LNCaP clone FGC (cell line): ENCODE measurements around the gene KDF1.

Source experiments
- DNase-seq: peaks from one replicate; pipeline ENCODE4 v3.0.0-alpha.2; 2011; ENCODE audit warnings: low read depth
- H3K4me3 ChIP-seq: 2 replicates; pipeline ENCODE4 v1.5.1; 2011; ENCODE audit warnings: mild to moderate bottlenecking, low read depth, low read length, control low read depth
- TF ChIP-seq, protein P1 (sequence below): IDR thresholded peaks from 2 replicates; pipeline ENCODE4 v1.5.1; 2012; ENCODE audit warnings: mild to moderate bottlenecking; ENCODE audit not compliant: control insufficient read depth, insufficient read depth; ENCODE audit errors: extremely low read depth

The KDF1 gene

DNA sequence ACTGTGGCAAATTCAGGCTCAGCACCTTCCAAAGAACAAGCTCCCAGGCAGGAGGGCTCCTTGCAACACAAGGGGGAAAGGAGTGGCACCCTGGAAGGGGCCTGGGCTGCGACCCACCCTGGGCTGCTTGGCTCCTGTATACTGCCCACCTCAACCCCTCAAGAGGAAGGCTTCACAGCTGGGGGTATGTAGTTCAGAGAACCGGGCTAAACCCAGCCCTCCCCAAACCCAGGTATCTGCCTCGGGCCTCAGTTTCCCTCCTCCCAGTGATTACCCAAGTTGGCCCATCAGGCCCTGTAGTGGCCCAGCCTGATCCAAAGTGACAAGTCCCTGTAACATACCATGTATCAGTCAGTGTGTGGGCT is 44.9 kb upstream of the KDF1 start:
- H3K4me3 ChIP-seq, result no peak overlapping the region
- TF ChIP-seq, protein P1, sequence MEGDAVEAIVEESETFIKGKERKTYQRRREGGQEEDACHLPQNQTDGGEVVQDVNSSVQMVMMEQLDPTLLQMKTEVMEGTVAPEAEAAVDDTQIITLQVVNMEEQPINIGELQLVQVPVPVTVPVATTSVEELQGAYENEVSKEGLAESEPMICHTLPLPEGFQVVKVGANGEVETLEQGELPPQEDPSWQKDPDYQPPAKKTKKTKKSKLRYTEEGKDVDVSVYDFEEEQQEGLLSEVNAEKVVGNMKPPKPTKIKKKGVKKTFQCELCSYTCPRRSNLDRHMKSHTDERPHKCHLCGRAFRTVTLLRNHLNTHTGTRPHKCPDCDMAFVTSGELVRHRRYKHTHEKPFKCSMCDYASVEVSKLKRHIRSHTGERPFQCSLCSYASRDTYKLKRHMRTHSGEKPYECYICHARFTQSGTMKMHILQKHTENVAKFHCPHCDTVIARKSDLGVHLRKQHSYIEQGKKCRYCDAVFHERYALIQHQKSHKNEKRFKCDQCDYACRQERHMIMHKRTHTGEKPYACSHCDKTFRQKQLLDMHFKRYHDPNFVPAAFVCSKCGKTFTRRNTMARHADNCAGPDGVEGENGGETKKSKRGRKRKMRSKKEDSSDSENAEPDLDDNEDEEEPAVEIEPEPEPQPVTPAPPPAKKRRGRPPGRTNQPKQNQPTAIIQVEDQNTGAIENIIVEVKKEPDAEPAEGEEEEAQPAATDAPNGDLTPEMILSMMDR, result no peak
- no peak for DNase-seq

- H3K4me3 ChIP-seq, result no peak overlapping the region
- DNase-seq, result no peak
- TF ChIP-seq, protein P1, result no peak
Observed at GRCh38 chr1:27004471-27005165, 44.4 kb upstream of the KDF1 start.

- no peak overlapping the region for H3K4me3 ChIP-seq
- TF ChIP-seq, protein P1, result no peak
- DNase-seq, result no peak
Observed at GRCh38 chr1:27003745-27004470, 43.6 kb upstream of the KDF1 start.

DNA sequence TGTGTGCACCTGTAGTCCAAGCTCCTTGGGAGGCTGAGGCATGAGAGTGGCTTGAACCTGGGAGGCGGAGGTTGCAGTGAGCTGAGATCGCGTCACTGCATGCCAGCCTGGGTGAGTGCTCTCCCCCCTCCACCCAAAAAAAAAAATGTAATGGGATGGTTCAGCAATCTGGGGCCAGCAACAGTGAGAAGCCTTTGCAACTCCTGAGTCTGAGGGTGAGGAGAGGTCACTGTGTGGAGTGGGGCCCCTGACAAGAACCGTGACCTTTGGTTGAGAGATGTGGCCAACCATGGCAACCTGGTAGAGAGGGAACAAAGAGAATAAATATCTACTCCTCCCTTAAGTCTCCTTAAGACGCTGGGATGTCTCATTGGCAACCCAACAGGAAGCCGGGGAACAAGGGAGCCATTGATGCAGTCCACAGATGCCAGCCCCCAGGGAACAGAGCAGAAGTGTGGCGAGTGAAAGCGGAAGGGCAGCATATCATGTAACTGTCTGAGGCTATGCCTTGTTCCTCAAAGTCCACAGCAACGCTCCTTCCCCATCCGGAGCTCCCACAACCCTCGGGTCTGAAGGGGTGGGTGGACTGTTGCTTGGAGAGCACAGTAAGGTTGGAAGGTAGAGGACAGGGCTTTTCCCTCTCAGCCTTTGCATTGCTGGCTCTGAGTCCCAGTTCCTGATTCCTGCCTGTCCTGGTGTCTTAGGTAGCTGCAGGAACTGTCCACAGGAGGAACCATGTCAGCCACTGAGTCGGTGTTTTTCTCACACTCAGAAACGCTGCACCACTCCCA is 41.5 kb upstream of the KDF1 start:
- H3K4me3 ChIP-seq, result no peak overlapping the region
- TF ChIP-seq, protein P1, result no peak
- DNase-seq, result no peak

DNA sequence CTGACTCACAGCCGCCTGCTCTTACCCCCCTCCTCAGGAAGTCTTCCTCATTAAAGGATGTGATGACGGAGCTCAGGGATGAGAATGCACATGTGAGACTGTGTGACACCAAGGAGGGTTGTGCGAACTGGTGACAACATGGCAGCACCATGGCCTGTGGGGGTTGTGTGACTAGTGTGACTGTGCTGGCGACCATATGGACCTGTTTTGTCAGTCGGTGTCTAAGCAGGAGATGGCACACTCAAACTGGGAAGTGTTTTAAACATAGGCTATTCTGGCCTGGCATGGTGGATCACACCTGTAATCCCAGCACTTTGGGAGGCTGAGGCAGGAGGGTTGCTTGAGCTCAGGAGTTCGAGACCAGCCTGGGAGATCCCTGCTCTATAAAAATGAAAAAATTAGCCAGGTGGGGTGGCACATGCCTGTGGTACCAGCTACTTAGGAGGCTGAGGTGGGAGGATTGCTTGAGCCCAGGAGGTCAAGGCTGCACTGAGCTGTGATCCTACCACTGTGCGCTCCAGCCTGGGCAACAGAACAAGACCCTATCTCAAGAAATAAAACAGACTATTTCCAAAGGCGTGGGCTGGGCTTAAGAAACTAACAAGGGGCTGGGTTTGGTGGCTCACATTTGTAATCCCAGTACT is 40.7 kb upstream of the KDF1 start:
- no peak for DNase-seq
- TF ChIP-seq, protein P1, result no peak
- H3K4me3 ChIP-seq, result no peak overlapping the region

GRCh38 chr1:27000090-27000816 is 40.0 kb upstream of the KDF1 start:
- no peak overlapping the region for H3K4me3 ChIP-seq
- TF ChIP-seq, protein P1, result no peak
- no peak for DNase-seq
